HCT116 (cell line): Measurements from ENCODE around the gene CFAP97D2. TPM values are rescaled to one million over a fixed set of nuclear protein-coding genes. Genes with fewer than 3 reads are reported as not detected.
"Not testable (repeated sequence)": the region's sequence is repeated elsewhere in the genome, so short reads cannot be mapped to it uniquely, and the experiment has no call there.

Experiments
- ATAC-seq: fragments of 200-7000 bp; cut with Tn5 transposase; 2 replicates; pipeline ENCODE4 v1.9.1; 2020; ENCODE audit warnings: mild to moderate bottlenecking, moderate library complexity
- BruUV-seq: library from RNA; stranded (reverse); fragments of 400-500 nt; replicated peaks from 2 replicates; lab custom pipeline; 2021; lab: Mats Ljungman, UMichigan
- CTCF ChIA-PET: fragments of 300-600 bp; sonication (Branson Sonifier 250); formaldehyde crosslinking; loops from one replicate; lab custom pipeline; 2021; ENCODE audit warnings: antibody characterized with exemption; lab: Charles Lee
- POLR2A ChIA-PET: fragments of 300-600, 350-600 bp; sonication (Branson Sonifier 250); formaldehyde crosslinking; loops from one replicate; lab custom pipeline; 2021; ENCODE audit warnings: antibody characterized with exemption; lab: Charles Lee
- RAD21 ChIA-PET, 2 experiments: fragments of 300-600 bp; sonication (Branson Sonifier 250); formaldehyde crosslinking; loops; one replicate each; lab custom pipeline; 2023; ENCODE audit warnings: low total read pairs in 2 of 2; ENCODE audit not compliant: uncharacterized antibody in 2 of 2, unreplicated experiment in 2 of 2, low non-redundant PET in 1 of 2; lab: Charles Lee
- DNase-seq: peaks from one replicate; pipeline ENCODE4 v3.0.0-alpha.2; 2010; ENCODE audit warnings: low read depth, low spot score
- H2AFZ ChIP-seq: fragments of 200-600 bp; shearing (Covaris generic), sonication (generic); 2 replicates; pipeline ENCODE4 v1.6.1; 2017; ENCODE audit warnings: low read depth, mixed run types, mixed read lengths, antibody characterized with exemption, low read length; ENCODE audit not compliant: poor library complexity, severe bottlenecking
- H3K27ac ChIP-seq: 2 replicates; pipeline ENCODE4 v1.5.1; 2012; ENCODE audit warnings: low read depth, low read length
- H3K27me3 ChIP-seq: fragments of 200-600 bp; sonication (generic); 2 replicates; pipeline ENCODE4 v1.6.1; 2016; ENCODE audit warnings: mixed run types, low read length, mixed read lengths; ENCODE audit not compliant: insufficient read depth
- H3K36me3 ChIP-seq, 2 experiments: fragments of 200-500 bp in 1 of 2; fragments of 200-600 bp in 1 of 2; sonication (Bioruptor generic) in 1 of 2; sonication (generic) in 1 of 2; 2 replicates each; pipeline versions ENCODE4 v1.5.1 to v1.6.1; 2014 to 2016; ENCODE audit warnings: low read length in 2 of 2, inconsistent platforms in 1 of 2, mixed read lengths in 1 of 2, mixed run types in 1 of 2; ENCODE audit not compliant: insufficient read depth in 2 of 2, control insufficient read depth in 1 of 2
- H3K4me1 ChIP-seq, 2 experiments: fragments of 200-600 bp in 1 of 2; sonication (generic) in 1 of 2; 2 replicates each; pipeline versions ENCODE4 v1.5.1 to v1.6.1; 2012 to 2017; ENCODE audit warnings: low read length in 2 of 2, inconsistent platforms in 1 of 2, mild to moderate bottlenecking in 1 of 2, mixed read lengths in 1 of 2, mixed run types in 1 of 2, moderate library complexity in 1 of 2; ENCODE audit not compliant: insufficient read depth in 2 of 2, control insufficient read depth in 1 of 2
- H3K4me2 ChIP-seq: fragments of 200-600 bp; sonication (generic); 2 replicates; pipeline ENCODE4 v1.6.1; 2017; ENCODE audit warnings: mixed run types, low read length, mixed read lengths
- H3K4me3 ChIP-seq, 2 experiments: fragments of 200-600 bp in 1 of 2; sonication (generic) in 1 of 2; replicated peaks in 1 of 2; 2 replicates each; pipeline ENCODE4 v1.5.1; 2011 to 2016; ENCODE audit warnings: low read length in 2 of 2, control low read depth in 1 of 2, low read depth in 1 of 2, mild to moderate bottlenecking in 1 of 2, mixed read lengths in 1 of 2, mixed run types in 1 of 2
- H3K79me2 ChIP-seq: fragments of 200-600 bp; sonication (generic); 2 replicates; pipeline ENCODE4 v1.6.1; 2017; ENCODE audit warnings: mild to moderate bottlenecking, mixed run types, low read length, moderate library complexity, mixed read lengths; ENCODE audit not compliant: insufficient read depth
- H3K9ac ChIP-seq: fragments of 200-600 bp; sonication (generic); 2 replicates; pipeline ENCODE4 v1.6.1; 2016; ENCODE audit warnings: low read length, mixed read lengths
- H3K9me2 ChIP-seq: fragments of 200-600 bp; sonication (generic), shearing (Covaris generic); 2 replicates; pipeline ENCODE4 v1.6.1; 2017; ENCODE audit warnings: mixed run types, mild to moderate bottlenecking, moderate library complexity; ENCODE audit not compliant: insufficient read depth
- H3K9me3 ChIP-seq, 2 experiments: fragments of 200-500 bp in 1 of 2; fragments of 200-600 bp in 1 of 2; sonication (Bioruptor generic) in 1 of 2; sonication (generic) in 1 of 2; 2 replicates each; pipeline ENCODE4 v1.6.1; 2014 to 2017; ENCODE audit warnings: low read length in 2 of 2, mixed read lengths in 2 of 2, inconsistent platforms in 1 of 2, low read depth in 1 of 2, mild to moderate bottlenecking in 1 of 2, mixed run types in 1 of 2, moderate library complexity in 1 of 2; ENCODE audit not compliant: control insufficient read depth in 1 of 2, insufficient read depth in 1 of 2
- H4K20me1 ChIP-seq: fragments of 200-600 bp; sonication (generic), shearing (Covaris generic); 2 replicates; pipeline ENCODE4 v1.6.1; 2017; ENCODE audit warnings: mixed run types, mild to moderate bottlenecking, moderate library complexity; ENCODE audit not compliant: insufficient read depth
- CEBPB ChIP-seq: IDR thresholded peaks from 2 replicates; pipeline ENCODE4 v1.6.1; 2012; ENCODE audit warnings: low read depth
- EGR1 ChIP-seq: IDR thresholded peaks from 2 replicates; pipeline ENCODE4 v1.6.1; 2012; ENCODE audit warnings: low read depth
- ELF1 ChIP-seq: IDR thresholded peaks from 2 replicates; pipeline ENCODE4 v1.6.1; 2012; ENCODE audit warnings: low read depth, borderline replicate concordance
- EZH2 ChIP-seq: fragments of 200-600 bp; sonication (generic); IDR thresholded peaks from 2 replicates; pipeline ENCODE4 v1.6.1; 2017; ENCODE audit warnings: antibody characterized with exemption, mixed run types
- EZH2phosphoT487 ChIP-seq: fragments of 200-600 bp; IDR thresholded peaks from 2 replicates; pipeline ENCODE4 v1.6.1; 2018; ENCODE audit warnings: antibody characterized with exemption, borderline replicate concordance
- FOSL1 ChIP-seq: IDR thresholded peaks from 2 replicates; pipeline ENCODE4 v1.6.1; 2012; ENCODE audit warnings: low read depth
- JUND ChIP-seq: IDR thresholded peaks from 2 replicates; pipeline ENCODE4 v1.6.1; 2012
- MAX ChIP-seq: IDR thresholded peaks from 2 replicates; pipeline ENCODE4 v1.6.1; 2012
- POLR2A ChIP-seq: IDR thresholded peaks from 2 replicates; pipeline ENCODE4 v1.7.0; 2011; ENCODE audit warnings: borderline replicate concordance; ENCODE audit not compliant: insufficient read depth, insufficient read length; ENCODE audit errors: extremely low read depth
- POLR2AphosphoS5 ChIP-seq: IDR thresholded peaks from 2 replicates; pipeline ENCODE4 v1.6.1; 2011; ENCODE audit warnings: mild to moderate bottlenecking, low read depth, low read length, moderate library complexity
- SIN3A ChIP-seq: IDR thresholded peaks from 2 replicates; pipeline ENCODE4 v1.6.1; 2012; ENCODE audit warnings: low read depth
- SRF ChIP-seq: IDR thresholded peaks from 2 replicates; pipeline ENCODE4 v1.6.1; 2012; ENCODE audit warnings: low read depth
- TCF7L2 ChIP-seq: IDR thresholded peaks from 2 replicates; pipeline ENCODE4 v1.7.0; 2011; ENCODE audit warnings: borderline replicate concordance, inconsistent platforms; ENCODE audit not compliant: insufficient read depth, insufficient read length; ENCODE audit errors: extremely low read depth
- YY1 ChIP-seq: IDR thresholded peaks from 2 replicates; pipeline ENCODE4 v1.6.1; 2011; ENCODE audit warnings: low read length, low read depth, moderate library complexity, mild to moderate bottlenecking; ENCODE audit not compliant: insufficient replicate concordance; ENCODE audit errors: extremely low read depth
- ZFX ChIP-seq: fragments of 450-650 bp; IDR thresholded peaks from 2 replicates; pipeline ENCODE4 v1.6.1; 2017
- ZNF274 ChIP-seq: fragments of 200-500 bp; sonication (Bioruptor generic); IDR thresholded peaks from 2 replicates; pipeline ENCODE4 v1.6.1; 2014; ENCODE audit warnings: mild to moderate bottlenecking, low read depth, low read length, inconsistent platforms
- intact Hi-C: fragments of 100-400 bp; cut with micrococcal nuclease; formaldehyde crosslinking; loops from 2 replicates; pipeline ENCODE4 v1.10.0; 2022
- total RNA-seq: library from RNA; stranded (reverse); gene quantifications from one replicate; pipeline ENCODE4 v1.2.1, GENCODE V29; 2021; ENCODE audit not compliant: unreplicated experiment
- TF ChIP-seq, protein P1 (sequence below): IDR thresholded peaks from 2 replicates; pipeline ENCODE4 v1.6.1; 2012
- TF ChIP-seq, protein P2 (sequence below), 3 experiments: fragments of 200-600 bp in 1 of 3; sonication (generic) in 1 of 3; IDR thresholded peaks in 2 of 3; conservative IDR thresholded peaks in 1 of 3; 2 replicates each; pipeline ENCODE4 v1.5.1; 2012 to 2017; ENCODE audit warnings: low read depth in 2 of 3, low read length in 2 of 3, antibody characterized with exemption in 1 of 3, borderline replicate concordance in 1 of 3, control low read depth in 1 of 3, mild to moderate bottlenecking in 1 of 3, mixed read lengths in 1 of 3, mixed run types in 1 of 3, moderate library complexity in 1 of 3; ENCODE audit not compliant: insufficient read depth in 1 of 3

Gene CFAP97D2
- total RNA-seq, 1 experiment from 2014 or later: not detected

DNA sequence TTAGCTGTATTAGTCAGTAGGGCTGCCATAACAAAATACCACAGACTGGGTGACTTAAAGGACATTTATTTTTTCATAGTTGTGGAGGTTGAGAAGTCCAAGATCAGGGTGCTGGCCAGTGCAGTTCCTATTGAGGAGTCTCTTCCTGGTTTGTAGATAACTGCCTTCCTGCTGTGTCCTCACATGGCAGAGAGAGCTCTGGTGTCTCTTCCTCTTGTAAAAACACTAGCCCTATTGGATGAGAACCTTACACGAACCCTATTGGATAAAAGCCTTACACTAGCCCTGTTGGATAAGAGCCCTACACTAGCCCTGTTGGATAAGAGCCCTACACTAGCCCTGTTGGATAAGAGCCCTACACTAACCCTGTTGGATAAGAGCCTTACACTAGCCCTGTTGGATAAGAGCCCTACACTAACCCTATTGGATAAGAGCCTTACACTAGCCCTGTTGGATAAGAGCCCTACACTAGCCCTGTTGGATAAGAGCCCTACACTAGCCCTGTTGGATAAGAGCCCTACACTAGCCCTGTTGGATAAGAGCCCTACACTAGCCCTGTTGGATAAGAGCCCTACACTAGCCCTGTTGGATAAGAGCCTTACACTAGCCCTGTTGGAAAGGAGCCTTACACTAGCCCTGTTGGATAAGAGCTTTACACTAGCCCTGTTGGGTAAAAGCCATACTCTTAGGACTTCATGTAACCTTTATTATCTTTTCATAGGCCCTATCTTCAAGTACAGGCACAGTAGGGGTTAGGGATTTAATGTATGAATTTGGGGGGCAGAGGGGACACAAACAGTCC is 72.8 kb downstream of the CFAP97D2 start:
- H3K9me3 ChIP-seq, DNase-seq, H3K27me3 ChIP-seq, ATAC-seq, H3K4me1 ChIP-seq, H3K79me2 ChIP-seq, BruUV-seq, RAD21 ChIA-PET, CTCF ChIA-PET, intact Hi-C loops, H3K4me2 ChIP-seq, H3K4me3 ChIP-seq, POLR2A ChIA-PET, H3K27ac ChIP-seq, H3K9me2 ChIP-seq, H3K9ac ChIP-seq, H4K20me1 ChIP-seq, H2AFZ ChIP-seq: not testable (repeated sequence)
- peaks cover 28 to 56% of the 10 kb centered on the region in 2 experiments for H3K36me3 ChIP-seq

- Histone ChIP-seq H3K9me3 (no peaks in the 10 kb centered on the region), H3K27me3 (no peaks in the 10 kb centered on the region), H3K9ac (no peak overlapping the region), H3K79me2 (0 out of 2 replicates have a peak, but pooled peaks cover 3% of the 10 kb centered on the region), H2AFZ (no peak overlapping the region), H3K9me2 (no peaks in the 10 kb centered on the region), H3K4me2 (no peak overlapping the region), H3K36me3 (peaks cover 31 to 56% of the 10 kb centered on the region in 2 experiments), H4K20me1 (0 out of 2 replicates have a peak, but pooled peaks cover 2% of the 10 kb centered on the region), H3K4me3 (no peak overlapping the region), H3K27ac (no peak overlapping the region), H3K4me1 (no peaks in the 10 kb centered on the region)
- no peak for ATAC-seq
- no peak for DNase-seq
- ChIA-PET CTCF (no interaction called here), RAD21 (no interaction called here), POLR2A (no interaction called here)
- no TSS peak for BruUV-seq
- TF ChIP-seq JUND (no peak), EZH2 (no peak), POLR2A (no peak), SRF (no peak), EGR1 (no peak), EZH2phosphoT487 (no peak), FOSL1 (no peak), SIN3A (no peak), ELF1 (no peak), ZNF274 (no peak), POLR2AphosphoS5 (no peak), ZFX (no peak), YY1 (no peak), TCF7L2 (no peak), CEBPB (no peak), MAX (no peak)
- TF ChIP-seq, protein P1, sequence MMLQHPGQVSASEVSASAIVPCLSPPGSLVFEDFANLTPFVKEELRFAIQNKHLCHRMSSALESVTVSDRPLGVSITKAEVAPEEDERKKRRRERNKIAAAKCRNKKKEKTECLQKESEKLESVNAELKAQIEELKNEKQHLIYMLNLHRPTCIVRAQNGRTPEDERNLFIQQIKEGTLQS: no peak
- TF ChIP-seq, protein P2, sequence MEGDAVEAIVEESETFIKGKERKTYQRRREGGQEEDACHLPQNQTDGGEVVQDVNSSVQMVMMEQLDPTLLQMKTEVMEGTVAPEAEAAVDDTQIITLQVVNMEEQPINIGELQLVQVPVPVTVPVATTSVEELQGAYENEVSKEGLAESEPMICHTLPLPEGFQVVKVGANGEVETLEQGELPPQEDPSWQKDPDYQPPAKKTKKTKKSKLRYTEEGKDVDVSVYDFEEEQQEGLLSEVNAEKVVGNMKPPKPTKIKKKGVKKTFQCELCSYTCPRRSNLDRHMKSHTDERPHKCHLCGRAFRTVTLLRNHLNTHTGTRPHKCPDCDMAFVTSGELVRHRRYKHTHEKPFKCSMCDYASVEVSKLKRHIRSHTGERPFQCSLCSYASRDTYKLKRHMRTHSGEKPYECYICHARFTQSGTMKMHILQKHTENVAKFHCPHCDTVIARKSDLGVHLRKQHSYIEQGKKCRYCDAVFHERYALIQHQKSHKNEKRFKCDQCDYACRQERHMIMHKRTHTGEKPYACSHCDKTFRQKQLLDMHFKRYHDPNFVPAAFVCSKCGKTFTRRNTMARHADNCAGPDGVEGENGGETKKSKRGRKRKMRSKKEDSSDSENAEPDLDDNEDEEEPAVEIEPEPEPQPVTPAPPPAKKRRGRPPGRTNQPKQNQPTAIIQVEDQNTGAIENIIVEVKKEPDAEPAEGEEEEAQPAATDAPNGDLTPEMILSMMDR (IDR thresholded peaks at IDR 0.05 in 2 of 3, conservative IDR thresholded peaks at IDR 0.05 in 1 of 3; ENCODE audit: borderline replicate concordance in 1 of 3, insufficient read depth in 1 of 3, low read depth in 2 of 3, low read length in 2 of 3): no peak
- intact Hi-C loops: no loop called here
Observed at GRCh38 chr13:114256547-114256946, 77.5 kb downstream of the CFAP97D2 start.
